ENCODE measurements around the gene PSTPIP1.

PSTPIP1 gene

GRCh38 chr15:77046704-77047412, 51.9 kb downstream of the PSTPIP1 start:
- no peak for DNase-seq

- no peak for DNase-seq
These were observed 53.4 kb downstream of the PSTPIP1 start for GRCh38 chr15:77048135-77048876.

GRCh38 chr15:77052556-77052955, 57.6 kb downstream of the PSTPIP1 start:
- no peak for DNase-seq

GRCh38 chr15:77053709-77054108, 58.8 kb downstream of the PSTPIP1 start:
- no peak for DNase-seq

- DNase-seq = no peak
These were observed 62.1 kb downstream of the PSTPIP1 start for GRCh38 chr15:77057072-77057471.

- no peak for DNase-seq
These were observed 62.8 kb downstream of the PSTPIP1 start for GRCh38 chr15:77057685-77058084.

- DNase-seq = no peak
These were observed 63.5 kb downstream of the PSTPIP1 start for GRCh38 chr15:77058468-77058867.

GRCh38 chr15:77059786-77060361, 64.9 kb downstream of the PSTPIP1 start:
- DNase-seq = no peak

GRCh38 chr15:77060546-77060945, 65.6 kb downstream of the PSTPIP1 start:
- DNase-seq = no peak

- DNase-seq = no peak
These were observed 68.3 kb downstream of the PSTPIP1 start for GRCh38 chr15:77063249-77063648.

GRCh38 chr15:77064063-77064462, 69.1 kb downstream of the PSTPIP1 start:
- no peak for DNase-seq

- no peak for DNase-seq
These were observed 69.8 kb downstream of the PSTPIP1 start for GRCh38 chr15:77064539-77065308.

GRCh38 chr15:77066971-77067690, 72.2 kb downstream of the PSTPIP1 start:
- no peak for DNase-seq

GRCh38 chr15:77067691-77068367, 72.9 kb downstream of the PSTPIP1 start:
- no peak for DNase-seq

- DNase-seq = no peak
These were observed 73.7 kb downstream of the PSTPIP1 start for GRCh38 chr15:77068633-77069032.

GRCh38 chr15:77069521-77070121, 74.7 kb downstream of the PSTPIP1 start:
- DNase-seq = no peak

GRCh38 chr15:77070180-77070494, 75.2 kb downstream of the PSTPIP1 start:
- DNase-seq = no peak

- peak; percentile 94 for DNase-seq
These were observed 75.8 kb downstream of the PSTPIP1 start, which contains the start of gene TSPAN3 for GRCh38 chr15:77070495-77071304. TSPAN3 (minus strand) TSS chr15:77071109; CDS start chr15:77070954, 155 bp downstream.

GRCh38 chr15:77071305-77072223, 76.6 kb downstream of the PSTPIP1 start:
- no peak for DNase-seq

- DNase-seq = no peak
These were observed 79.4 kb downstream of the PSTPIP1 start for GRCh38 chr15:77074350-77074749.

Measured in activated CD8-positive, alpha-beta memory T cell treated with anti-CD3 and anti-CD28 coated beads, Interleukin-2, amount 50 U/mL, for 48 hours (primary cell).